Measurements from ENCODE around the gene SCN4A. TPM values are rescaled to one million over a fixed set of nuclear protein-coding genes. Genes with fewer than 3 reads are reported as not detected.

Gene SCN4A
- total and polyA plus RNA-seq, 2 of the 13 experiments (the other 11 are each of a cell fraction or from before 2014, with no cell fraction given) = 0.02 to 0.03 TPM

- intact Hi-C loops (cut with micrococcal nuclease; ENCODE audit: unreplicated experiment) = no loop called here
- ChIA-PET POLR2A (no interaction called here), CTCF (ENCODE audit: low intra/inter-chr PET ratio, low total read pairs) (no interaction called here)
- FAIRE-seq (no peak), ATAC-seq (peak; percentile 56; the same call in 2 of the 3 replicates), DNase-seq (ENCODE audit: low spot score) (no peak)
- Histone ChIP-seq H3K4me3 (replicated peaks in 1 of 3; ENCODE audit: insufficient read depth in 1 of 3, low read depth in 2 of 3, low read length in 3 of 3) (no peak overlapping the region), H3K4me2 (ENCODE audit: low read depth, low read length) (no peak overlapping the region), H3K9me3 (ENCODE audit: low read length) (no peaks in the 10 kb centered on the region), H3K36me3 (replicated peaks in 1 of 2; ENCODE audit: control insufficient read depth in 1 of 2, insufficient read depth in 2 of 2, low read length in 2 of 2) (no peaks in the 10 kb centered on the region; a peak in 1 of 5 replicates), H3K27ac (ENCODE audit: extremely low read length, insufficient read depth, low read length) (no peak overlapping the region), H3K79me2 (ENCODE audit: insufficient read depth, low read length) (no peaks in the 10 kb centered on the region), H4K20me1 (ENCODE audit: insufficient read depth, low read length) (no peaks in the 10 kb centered on the region), H3K9ac (ENCODE audit: insufficient read depth, low read depth, low read length) (no peak overlapping the region), H2AFZ (ENCODE audit: low read length) (no peak overlapping the region), H3K4me1 (ENCODE audit: insufficient read depth, low read length) (peaks cover 15% of the 10 kb centered on the region), H3K27me3 (ENCODE audit: control insufficient read depth in 1 of 2, insufficient read depth in 2 of 2, low read length in 2 of 2) (no peaks in the 10 kb centered on the region; a peak in 1 of 5 replicates)
- in situ Hi-C loops (cut with HindIII; ENCODE audit: extremely low pct_ligation_motif_present, low pct_unique_long_range_greater_than_20kb) = no loop called here
- TF ChIP-seq STAG1 (CRISPR knock-in tag; IDR thresholded peaks at IDR 0.05) = peak; percentile 6; the same call in 1 of the 2 replicates
- no peak for TF ChIP-seq RBFOX2 (IDR thresholded peaks at IDR 0.05; ENCODE audit: low read depth, low read length)
- TF ChIP-seq CTCF (CRISPR knock-in tag; IDR thresholded peaks at IDR 0.05) = peak; percentile 41
- 57% methylated on average over 5 of the region's 5 CpGs for WGBS (ENCODE audit: low lambda C conversion rate)
- no TSS peak for BruUV-seq (replicated peaks)
Measured at GRCh38 chr17:64016231-64016784, 43.6 kb upstream of the SCN4A start.

GRCh38 chr17:64015447-64015846 lies 42.7 kb upstream of the SCN4A start:
- no peaks in the 10 kb centered on the region; a peak in 1 of 5 replicates for H3K36me3 ChIP-seq (replicated peaks in 1 of 2; ENCODE audit: control insufficient read depth in 1 of 2, insufficient read depth in 2 of 2, low read length in 2 of 2)
- no peak for ATAC-seq
- in situ Hi-C loops (cut with HindIII; ENCODE audit: extremely low pct_ligation_motif_present, low pct_unique_long_range_greater_than_20kb) = no loop called here
- no peak overlapping the region for H3K4me3 ChIP-seq (replicated peaks in 1 of 3; ENCODE audit: insufficient read depth in 1 of 3, low read depth in 2 of 3, low read length in 3 of 3)
- no peaks in the 10 kb centered on the region for H4K20me1 ChIP-seq (ENCODE audit: insufficient read depth, low read length)
- FAIRE-seq = no peak
- DNase-seq (ENCODE audit: low spot score) = no peak
- no peak overlapping the region for H3K27ac ChIP-seq (ENCODE audit: extremely low read length, insufficient read depth, low read length)
- no TSS peak for BruUV-seq (replicated peaks)
- H3K4me2 ChIP-seq (ENCODE audit: low read depth, low read length) = no peak overlapping the region; the same call in 1 of the 2 replicates
- H3K79me2 ChIP-seq (ENCODE audit: insufficient read depth, low read length) = no peaks in the 10 kb centered on the region
- intact Hi-C loops (cut with micrococcal nuclease; ENCODE audit: unreplicated experiment) = no loop called here
- ChIA-PET POLR2A (no interaction called here), CTCF (ENCODE audit: low intra/inter-chr PET ratio, low total read pairs) (no interaction called here)
- no peaks in the 10 kb centered on the region; a peak in 1 of 5 replicates for H3K27me3 ChIP-seq (ENCODE audit: control insufficient read depth in 1 of 2, insufficient read depth in 2 of 2, low read length in 2 of 2)
- no peak overlapping the region for H3K9ac ChIP-seq (ENCODE audit: insufficient read depth, low read depth, low read length)
- 77% methylated on average over 6 of the region's 6 CpGs for WGBS (ENCODE audit: low lambda C conversion rate)
- no peaks in the 10 kb centered on the region for H3K9me3 ChIP-seq (ENCODE audit: low read length)
- H2AFZ ChIP-seq (ENCODE audit: low read length) = no peak overlapping the region
- peaks cover 7% of the 10 kb centered on the region for H3K4me1 ChIP-seq (ENCODE audit: insufficient read depth, low read length)
- TF ChIP-seq ZNF574 (CRISPR knock-in tag; IDR thresholded peaks at IDR 0.05) (no peak), CENPX (CRISPR knock-in tag; IDR thresholded peaks at IDR 0.05) (no peak), SMAD3 (CRISPR knock-in tag; IDR thresholded peaks at IDR 0.05) (no peak), RORA (CRISPR knock-in tag; IDR thresholded peaks at IDR 0.05) (no peak), SP140L (CRISPR knock-in tag; IDR thresholded peaks at IDR 0.05; ENCODE audit: borderline replicate concordance) (no peak), DMAP1 (CRISPR knock-in tag; IDR thresholded peaks at IDR 0.05) (no peak), ZNF263 (CRISPR knock-in tag; IDR thresholded peaks at IDR 0.05) (no peak), ZMYM2 (CRISPR knock-in tag; IDR thresholded peaks at IDR 0.05) (no peak), PCBP1 (IDR thresholded peaks at IDR 0.05; ENCODE audit: borderline replicate concordance, low read depth, low read length) (no peak), ZNF432 (CRISPR knock-in tag; IDR thresholded peaks at IDR 0.05; ENCODE audit: borderline replicate concordance) (no peak), CENPT (CRISPR knock-in tag; IDR thresholded peaks at IDR 0.05; ENCODE audit: low read depth) (no peak)

All from HepG2 (cell line).